Activated naive CD4-positive, alpha-beta T cell treated with anti-CD3 and anti-CD28 coated beads, Interleukin-2, amount 10 ng/mL, durations not matched to agents 5 hours and 36 hours (primary cell): ENCODE results near the gene ATP1A3. TPM values are rescaled to one million over a fixed set of nuclear protein-coding genes. Genes with fewer than 3 reads are reported as not detected.

Source experiments
- total RNA-seq, 2 experiments: library from RNA; stranded (reverse); gene quantifications; one replicate each; pipeline ENCODE4 v1.2.3, GENCODE V29; 2021

The ATP1A3 gene
- total RNA-seq: 1 to 10 TPM; 1.2 to 1.3 TPM

DNA sequence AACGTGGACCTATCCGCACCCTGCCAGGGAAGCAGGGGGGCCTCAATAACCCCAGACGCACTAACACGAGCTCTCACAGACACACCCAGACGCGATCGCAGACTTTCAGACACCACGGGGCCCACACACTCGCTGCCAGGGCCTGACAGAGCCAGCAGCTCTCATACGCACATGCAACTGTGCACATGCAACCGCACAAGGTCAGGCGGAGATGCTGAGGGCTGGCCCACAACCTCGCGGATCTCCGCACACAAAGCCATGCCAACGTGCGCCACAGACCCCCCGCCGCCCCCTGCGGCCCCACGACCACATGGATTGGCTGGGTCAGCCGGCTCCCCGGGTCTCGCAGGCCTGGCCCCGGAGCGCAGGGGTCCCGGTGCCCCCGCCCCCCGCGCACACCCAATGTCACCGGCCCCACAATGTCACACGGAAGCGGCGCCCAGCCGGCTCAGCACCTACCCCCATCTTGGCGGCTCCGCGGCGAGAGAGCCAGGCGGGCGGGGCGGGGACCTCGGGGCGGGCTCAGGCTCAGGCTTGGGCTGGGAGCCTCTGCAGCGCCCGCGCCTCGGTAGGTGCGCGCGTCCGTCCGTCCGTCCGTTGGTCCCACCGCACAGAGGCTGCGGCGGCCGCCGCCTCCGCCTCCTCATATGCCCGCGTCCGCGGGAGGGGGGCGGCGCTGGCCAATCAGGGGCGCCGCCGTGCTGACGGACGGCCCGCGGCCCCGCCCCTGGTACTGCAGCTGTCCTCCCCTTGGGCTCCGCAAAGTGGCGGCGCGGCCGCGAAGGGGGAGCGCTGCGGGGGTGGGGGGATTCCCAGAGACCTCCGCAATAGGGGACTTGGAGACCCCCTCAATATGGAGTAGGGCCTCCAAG is at the start of gene ATP1A3:
Gene ATP1A3, minus strand, starts transcription at position 619 of the 872 bp plus-strand sequence. Its CDS starts 154 bp downstream, at position 465.

DNA sequence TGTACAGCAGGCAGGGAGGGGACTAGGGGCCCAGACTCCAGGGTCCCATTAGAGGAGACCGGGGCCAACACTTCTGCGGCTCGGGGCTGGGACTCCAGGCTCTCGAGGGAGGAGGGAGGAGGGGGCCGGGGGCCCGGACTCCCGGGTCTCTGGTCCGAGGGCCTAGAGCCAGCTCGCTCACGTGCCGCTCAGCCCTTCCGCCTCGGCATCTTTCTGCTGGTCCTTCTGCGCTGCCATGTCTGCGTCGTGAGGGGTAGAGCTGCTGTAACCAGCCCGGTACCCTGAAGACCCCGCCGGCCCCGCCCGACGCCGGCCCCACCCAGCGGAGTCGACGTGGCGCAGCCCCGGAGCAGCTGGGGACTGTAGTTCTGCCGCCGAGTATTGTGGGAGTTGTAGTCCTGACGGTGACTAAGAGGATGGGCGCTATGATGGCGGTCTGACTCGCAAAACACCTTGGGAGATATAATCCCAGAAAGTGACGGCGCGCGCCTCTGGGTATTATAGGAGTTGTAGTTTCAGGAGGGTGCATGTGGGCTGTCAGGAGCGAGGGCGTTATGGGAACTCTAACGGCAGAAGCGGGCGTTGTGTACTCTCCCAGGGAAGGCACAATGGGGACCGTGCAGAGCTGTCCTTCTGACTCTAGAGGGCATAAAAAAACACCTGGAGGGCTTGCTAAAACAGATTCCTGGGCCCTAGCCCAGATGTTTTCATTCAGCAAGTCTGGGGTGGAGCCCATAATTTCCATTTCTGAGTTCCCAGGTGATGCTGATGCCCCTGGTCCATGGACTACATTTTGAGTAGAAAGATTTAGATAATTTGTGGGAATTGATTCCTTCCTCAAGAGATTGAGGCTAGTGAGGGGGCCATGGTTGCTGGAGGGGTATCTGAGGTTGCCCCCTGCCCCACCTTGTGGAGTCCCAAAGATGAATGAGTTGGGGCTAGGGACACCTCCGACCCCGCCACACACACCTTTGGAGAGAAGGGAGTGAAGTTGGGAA is 34.7 kb downstream of the ATP1A3 start, which contains the start of gene RABAC1:
Gene RABAC1, minus strand, starts transcription at position 266 of the 998 bp plus-strand sequence. Its CDS starts 29 bp downstream, at position 237.

DNA sequence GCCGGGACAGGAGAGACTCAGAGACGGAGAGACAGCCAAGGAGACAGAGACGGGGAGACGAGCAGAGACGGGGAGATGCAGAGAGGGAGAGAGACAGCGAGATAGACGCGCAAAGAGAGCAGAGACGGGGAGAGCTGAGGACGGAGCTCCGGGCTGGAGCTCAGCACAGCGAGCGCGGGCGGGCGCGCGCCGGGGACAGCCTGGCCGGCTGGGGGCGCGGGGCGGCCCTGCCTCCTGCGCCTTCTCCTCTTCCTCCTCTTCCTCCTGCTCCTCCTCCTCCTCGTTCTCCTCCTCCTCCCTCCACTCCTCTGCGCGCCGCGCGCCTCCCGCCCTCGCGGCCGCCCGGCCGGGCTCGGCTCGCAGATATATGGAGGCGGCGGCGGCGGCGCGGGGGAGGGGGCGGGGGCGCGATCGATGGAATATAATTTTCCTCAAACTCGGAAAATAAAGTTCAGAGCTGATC is 65.8 kb downstream of the ATP1A3 start, which contains the start of gene ERFL:
Gene ERFL, minus strand, starts transcription at position 229 of the 463 bp plus-strand sequence. CDS start 15,530 bp downstream, outside the sequence.

Other genes starting within 250 kb of the ATP1A3 start
- gene CEACAM6, start 238.7 kb downstream of the ATP1A3 start, total RNA-seq: not detected
- gene CEACAM3, start 197.6 kb downstream of the ATP1A3 start, total RNA-seq: not detected
- not detected for gene LYPD4, start 149.5 kb downstream of the ATP1A3 start, total RNA-seq
- not detected for gene DMRTC2, start 149.2 kb downstream of the ATP1A3 start, total RNA-seq
- 1,000 to 10,000 TPM; 3,420 to 3,459 TPM for gene RPS19, start 134.0 kb downstream of the ATP1A3 start, total RNA-seq
- 1 to 10 TPM; 8.6 to 9.3 TPM for gene CD79A, start 117.0 kb downstream of the ATP1A3 start, total RNA-seq
- 100 to 1,000 TPM; 771 to 829 TPM for gene ARHGEF1, start 111.0 kb downstream of the ATP1A3 start, total RNA-seq
- gene ERFL, start 65.8 kb downstream of the ATP1A3 start, total RNA-seq: 1 to 10 TPM; 2.2 to 2.6 TPM
- 10 to 100 TPM; 75.1 to 78.9 TPM for gene RABAC1, start 34.9 kb downstream of the ATP1A3 start, total RNA-seq
- gene GRIK5, start 76.0 kb upstream of the ATP1A3 start, total RNA-seq: under 1 TPM; 0.38 to 0.67 TPM
- 10 to 100 TPM; 13.5 to 14.6 TPM for gene ZNF574, start 81.9 kb upstream of the ATP1A3 start, total RNA-seq
- 10 to 100 TPM; 24.0 to 24.7 TPM for gene POU2F2, start 138.2 kb upstream of the ATP1A3 start, total RNA-seq
- 10 to 100 TPM; 46.1 to 46.3 TPM for gene DEDD2, start 223.4 kb upstream of the ATP1A3 start, total RNA-seq
- 10 to 100 TPM; 16.0 to 17.9 TPM for gene ZNF526, start 226.1 kb upstream of the ATP1A3 start, total RNA-seq
- 10 to 100 TPM; 40.7 to 45.7 TPM for gene GSK3A, start 248.4 kb upstream of the ATP1A3 start, total RNA-seq